A549 (cell line): ENCODE data around the gene CCDC60.

Experiments used
- CHD2 ChIP-seq: fragments of 150-350 bp; IDR thresholded peaks from 2 replicates; pipeline ENCODE4 v1.6.1; 2014; ENCODE audit warnings: low read length; ENCODE audit not compliant: partially characterized antibody
- NFE2L2 ChIP-seq: fragments of 150-350 bp; conservative IDR thresholded peaks from 2 replicates; pipeline ENCODE4 v1.6.1; 2014; ENCODE audit warnings: low read length
- POLR2A ChIP-seq: IDR thresholded peaks from 2 replicates; pipeline ENCODE4 v1.6.1; 2012; ENCODE audit warnings: mild to moderate bottlenecking, low read length
- POLR2AphosphoS2 ChIP-seq: conservative IDR thresholded peaks from 2 replicates; pipeline ENCODE4 v1.6.1; 2012; ENCODE audit warnings: low read length, improper control_type of control experiment, inconsistent platforms
- RFX5 ChIP-seq: fragments of 450-650 bp; IDR thresholded peaks from 2 replicates; pipeline ENCODE4 v1.7.1; 2014; ENCODE audit warnings: antibody characterized with exemption, mild to moderate bottlenecking, moderate library complexity
- SMC3 ChIP-seq: fragments of >200 bp; sonication (Bioruptor Twin); formaldehyde crosslinking; IDR thresholded peaks from 3 replicates; pipeline ENCODE4 v1.6.1; 2018; ENCODE audit warnings: inconsistent platforms
- TF ChIP-seq, protein P1 (sequence below): fragments of >200 bp; sonication (Bioruptor Twin); formaldehyde crosslinking; IDR thresholded peaks from 3 replicates; pipeline ENCODE4 v1.5.1; 2016
- TF ChIP-seq, protein P2 (sequence below): IDR thresholded peaks from 2 replicates; pipeline ENCODE4 v1.6.1; 2012

DNA sequence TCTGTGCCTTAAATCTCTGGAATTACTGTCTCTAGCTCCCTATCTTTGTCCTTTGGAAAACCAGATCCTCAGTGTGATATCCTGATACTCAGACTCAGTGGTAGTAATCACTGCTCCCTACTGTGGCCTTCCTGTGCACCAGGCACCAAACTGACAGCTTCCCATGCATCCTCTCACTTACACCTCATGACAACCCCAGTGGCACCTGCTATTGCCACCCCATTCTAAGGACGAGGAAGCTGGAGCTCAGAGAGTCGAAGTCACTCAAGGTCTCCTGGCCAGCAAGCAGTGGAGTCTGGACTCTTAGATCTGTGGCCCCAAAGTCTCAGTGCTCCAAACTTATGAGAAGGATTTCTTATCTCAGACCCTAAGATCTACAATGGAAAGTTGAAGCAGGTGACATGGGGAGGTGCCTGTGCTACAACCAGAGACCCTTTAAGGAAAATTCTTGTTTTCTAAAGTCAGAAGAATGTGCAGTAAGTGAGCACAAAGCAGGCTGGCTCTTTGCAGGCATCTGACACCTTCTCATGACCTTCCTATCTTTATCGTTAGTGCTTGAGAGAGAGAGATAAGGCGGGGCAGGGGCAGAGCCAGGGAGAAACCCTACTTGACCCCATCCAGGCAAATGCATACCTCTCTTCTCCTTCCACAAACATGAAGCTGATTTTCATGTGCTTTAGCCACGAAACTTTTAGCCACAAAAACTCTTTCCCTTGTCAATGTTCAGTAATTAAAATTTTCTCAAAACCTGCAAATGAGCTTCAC, 47.1 kb downstream of the CCDC60 start:
- TF ChIP-seq POLR2AphosphoS2 (no peak), NFE2L2 (no peak), POLR2A (no peak), SMC3 (no peak), RFX5 (no peak), CHD2 (no peak)
- TF ChIP-seq, protein P1, sequence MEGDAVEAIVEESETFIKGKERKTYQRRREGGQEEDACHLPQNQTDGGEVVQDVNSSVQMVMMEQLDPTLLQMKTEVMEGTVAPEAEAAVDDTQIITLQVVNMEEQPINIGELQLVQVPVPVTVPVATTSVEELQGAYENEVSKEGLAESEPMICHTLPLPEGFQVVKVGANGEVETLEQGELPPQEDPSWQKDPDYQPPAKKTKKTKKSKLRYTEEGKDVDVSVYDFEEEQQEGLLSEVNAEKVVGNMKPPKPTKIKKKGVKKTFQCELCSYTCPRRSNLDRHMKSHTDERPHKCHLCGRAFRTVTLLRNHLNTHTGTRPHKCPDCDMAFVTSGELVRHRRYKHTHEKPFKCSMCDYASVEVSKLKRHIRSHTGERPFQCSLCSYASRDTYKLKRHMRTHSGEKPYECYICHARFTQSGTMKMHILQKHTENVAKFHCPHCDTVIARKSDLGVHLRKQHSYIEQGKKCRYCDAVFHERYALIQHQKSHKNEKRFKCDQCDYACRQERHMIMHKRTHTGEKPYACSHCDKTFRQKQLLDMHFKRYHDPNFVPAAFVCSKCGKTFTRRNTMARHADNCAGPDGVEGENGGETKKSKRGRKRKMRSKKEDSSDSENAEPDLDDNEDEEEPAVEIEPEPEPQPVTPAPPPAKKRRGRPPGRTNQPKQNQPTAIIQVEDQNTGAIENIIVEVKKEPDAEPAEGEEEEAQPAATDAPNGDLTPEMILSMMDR: no peak
- TF ChIP-seq, protein P2, sequence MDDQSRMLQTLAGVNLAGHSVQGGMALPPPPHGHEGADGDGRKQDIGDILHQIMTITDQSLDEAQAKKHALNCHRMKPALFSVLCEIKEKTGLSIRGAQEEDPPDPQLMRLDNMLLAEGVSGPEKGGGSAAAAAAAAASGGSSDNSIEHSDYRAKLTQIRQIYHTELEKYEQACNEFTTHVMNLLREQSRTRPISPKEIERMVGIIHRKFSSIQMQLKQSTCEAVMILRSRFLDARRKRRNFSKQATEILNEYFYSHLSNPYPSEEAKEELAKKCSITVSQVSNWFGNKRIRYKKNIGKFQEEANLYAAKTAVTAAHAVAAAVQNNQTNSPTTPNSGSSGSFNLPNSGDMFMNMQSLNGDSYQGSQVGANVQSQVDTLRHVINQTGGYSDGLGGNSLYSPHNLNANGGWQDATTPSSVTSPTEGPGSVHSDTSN: no peak
